HepG2 (cell line): ENCODE measurements around the gene KLHL18. TPM values are rescaled to one million over a fixed set of nuclear protein-coding genes. Genes with fewer than 3 reads are reported as not detected.
A peak's percentile ranks its signal among the peaks of the same experiment; 100 is the strongest.

Experiments
- ARHGAP35 ChIP-seq: sonication (generic); formaldehyde crosslinking; IDR thresholded peaks from 2 replicates; pipeline ENCODE4 v1.9.0; 2022; ENCODE audit warnings: mild to moderate bottlenecking, inconsistent platforms, moderate library complexity, missing genetic modification reagents, borderline replicate concordance
- DPF2 ChIP-seq: sonication (generic); formaldehyde crosslinking; IDR thresholded peaks from 2 replicates; pipeline ENCODE4 v1.4.0; 2020; ENCODE audit warnings: mild to moderate bottlenecking, low read depth, missing genetic modification reagents, borderline replicate concordance
- HMG20B ChIP-seq: conservative IDR thresholded peaks from 2 replicates; pipeline ENCODE4 v1.6.1; 2016; ENCODE audit warnings: missing genetic modification reagents, missing compliant biosample characterization
- MLLT10 ChIP-seq: sonication (generic); formaldehyde crosslinking; IDR thresholded peaks from 2 replicates; pipeline ENCODE4 v1.4.0; 2020; ENCODE audit warnings: missing genetic modification reagents
- NCOA5 ChIP-seq: sonication (generic); formaldehyde crosslinking; IDR thresholded peaks from 2 replicates; pipeline ENCODE4 v1.4.0; 2020; ENCODE audit warnings: missing genetic modification reagents
- RXRB ChIP-seq: IDR thresholded peaks from 2 replicates; pipeline ENCODE4 v1.6.1; 2016; ENCODE audit warnings: borderline replicate concordance, missing genetic modification reagents, missing compliant biosample characterization
- STAG1 ChIP-seq: sonication (generic); formaldehyde crosslinking; IDR thresholded peaks from 2 replicates; pipeline ENCODE4 v1.4.0; 2020; ENCODE audit warnings: missing genetic modification reagents
- ZBTB20 ChIP-seq: sonication (generic); formaldehyde crosslinking; IDR thresholded peaks from 2 replicates; pipeline ENCODE4 v1.8.1; 2023; ENCODE audit warnings: missing genetic modification reagents, low read depth, mild to moderate bottlenecking, borderline replicate concordance
- ZNF138 ChIP-seq: sonication (generic); formaldehyde crosslinking; IDR thresholded peaks from 2 replicates; pipeline ENCODE4 v1.5.0; 2020; ENCODE audit warnings: mild to moderate bottlenecking, low read depth, missing genetic modification reagents
- ZNF350 ChIP-seq: sonication (generic); formaldehyde crosslinking; IDR thresholded peaks from 2 replicates; pipeline ENCODE4 v1.4.0; 2020; ENCODE audit warnings: mild to moderate bottlenecking, low read depth, missing genetic modification reagents, borderline replicate concordance
- ZNF547 ChIP-seq: sonication (generic); formaldehyde crosslinking; IDR thresholded peaks from 2 replicates; pipeline ENCODE4 v1.5.1; 2020; ENCODE audit warnings: mild to moderate bottlenecking, missing genetic modification reagents
- ZNF550 ChIP-seq: sonication (generic); formaldehyde crosslinking; IDR thresholded peaks from 2 replicates; pipeline ENCODE4 v1.4.0; 2020; ENCODE audit warnings: mild to moderate bottlenecking, missing genetic modification reagents, borderline replicate concordance
- ZNF737 ChIP-seq: sonication (generic); formaldehyde crosslinking; IDR thresholded peaks from 2 replicates; pipeline ENCODE4 v1.5.0; 2020; ENCODE audit warnings: missing genetic modification reagents, mild to moderate bottlenecking, borderline replicate concordance
- ZNF816 ChIP-seq: sonication (generic); formaldehyde crosslinking; IDR thresholded peaks from 2 replicates; pipeline ENCODE4 v1.8.0; 2022; ENCODE audit warnings: missing genetic modification reagents, mild to moderate bottlenecking, borderline replicate concordance
- polyA plus RNA-seq, 8 experiments: library from polyadenylated mRNA; depleted of rRNA in 3 of 8; stranded (reverse) in 7 of 8; unstranded in 1 of 8; fragments of >200 nt; fragmentation: Illumina TruSeq in 4 of 8; extraction: Trizol in 4 of 8; gene quantifications; 2 replicates each; pipeline versions ENCODE4 v1.2.1 to v1.2.3, GENCODE V29; 2011 to 2016; ENCODE audit warnings: low read depth in 4 of 8, missing spikeins in 1 of 8, mixed read lengths in 1 of 8; ENCODE audit not compliant: insufficient read depth in 1 of 8
- total RNA-seq, 5 experiments: library from RNA; depleted of rRNA; stranded (reverse); fragments of >200 nt; fragmentation: Illumina TruSeq; extraction: Trizol; gene quantifications; 2 replicates each; pipeline ENCODE4 v1.2.3, GENCODE V29; 2016; ENCODE audit warnings: low read depth in 1 of 5
- TF ChIP-seq, protein P1 (sequence below), 2 experiments: sonication (generic) in 1 of 2; formaldehyde crosslinking in 1 of 2; IDR thresholded peaks; 2 replicates each; pipeline versions ENCODE4 v1.5.1 to v1.6.1; 2011 to 2020; ENCODE audit warnings: borderline replicate concordance in 1 of 2, low read depth in 1 of 2, low read length in 1 of 2, mild to moderate bottlenecking in 1 of 2, missing genetic modification reagents in 1 of 2, moderate library complexity in 1 of 2
- TF ChIP-seq, protein P2 (sequence below): sonication (generic); formaldehyde crosslinking; IDR thresholded peaks from 2 replicates; pipeline ENCODE4 v1.4.0; 2020; ENCODE audit warnings: missing genetic modification reagents, mild to moderate bottlenecking, borderline replicate concordance
- TF ChIP-seq, protein P3 (sequence below): sonication (generic); formaldehyde crosslinking; IDR thresholded peaks from 2 replicates; pipeline ENCODE4 v1.8.1; 2023; ENCODE audit warnings: mild to moderate bottlenecking, missing genetic modification reagents
- TF ChIP-seq, protein P4 (sequence below): sonication (generic); formaldehyde crosslinking; IDR thresholded peaks from 2 replicates; pipeline ENCODE4 v1.8.0; 2022; ENCODE audit warnings: mild to moderate bottlenecking, missing genetic modification reagents, moderate library complexity
- TF ChIP-seq, protein P5 (sequence below): sonication (generic); formaldehyde crosslinking; IDR thresholded peaks from 2 replicates; pipeline ENCODE4 v1.4.0; 2020; ENCODE audit warnings: missing genetic modification reagents

The KLHL18 gene
- total and polyA plus RNA-seq, 2 of the 13 experiments (the other 11 are each of a cell fraction or from before 2014, with no cell fraction given): 17.5 to 18.8 TPM

DNA sequence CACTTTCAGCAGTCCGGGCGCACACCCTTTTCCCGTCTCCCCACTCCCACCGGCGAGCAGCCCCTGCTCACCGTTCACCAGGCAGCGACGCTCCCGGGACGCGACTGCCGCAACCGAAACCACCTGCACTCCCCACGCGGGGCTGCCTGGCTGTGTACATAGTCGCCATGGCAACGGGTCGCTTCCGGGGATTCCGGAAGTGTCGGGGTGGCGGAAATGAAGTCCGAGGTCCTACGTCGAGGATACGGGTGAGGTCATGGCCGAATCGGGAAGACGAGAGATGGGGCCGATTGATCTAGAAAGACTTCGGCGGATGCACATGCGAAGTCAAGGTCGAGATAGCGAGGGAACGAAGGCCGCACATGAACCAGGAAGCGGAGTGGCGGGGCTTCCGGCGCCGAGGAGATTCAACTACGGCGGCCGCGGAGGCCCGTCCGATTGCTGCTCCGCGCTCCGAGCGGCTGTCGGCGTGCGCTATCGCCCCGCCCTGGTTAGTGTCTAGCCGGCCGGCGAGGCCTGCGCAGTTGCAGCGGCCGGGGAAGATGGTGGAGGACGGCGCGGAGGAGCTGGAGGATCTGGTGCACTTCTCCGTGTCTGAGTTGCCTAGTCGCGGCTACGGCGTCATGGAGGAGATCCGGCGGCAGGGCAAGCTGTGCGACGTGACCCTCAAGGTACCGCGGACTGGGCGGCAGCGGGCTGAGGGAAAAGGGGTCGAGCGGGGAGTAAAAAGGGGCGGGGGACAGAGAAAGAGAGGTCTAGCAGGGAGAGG lies at the start of gene KLHL18, which contains the start of gene KIF9 (continued):
- TF ChIP-seq, protein P1, sequence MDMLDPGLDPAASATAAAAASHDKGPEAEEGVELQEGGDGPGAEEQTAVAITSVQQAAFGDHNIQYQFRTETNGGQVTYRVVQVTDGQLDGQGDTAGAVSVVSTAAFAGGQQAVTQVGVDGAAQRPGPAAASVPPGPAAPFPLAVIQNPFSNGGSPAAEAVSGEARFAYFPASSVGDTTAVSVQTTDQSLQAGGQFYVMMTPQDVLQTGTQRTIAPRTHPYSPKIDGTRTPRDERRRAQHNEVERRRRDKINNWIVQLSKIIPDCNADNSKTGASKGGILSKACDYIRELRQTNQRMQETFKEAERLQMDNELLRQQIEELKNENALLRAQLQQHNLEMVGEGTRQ (IDR thresholded peaks at IDR 0.05; ENCODE audit: low read depth, low read length): no peak
- TF ChIP-seq, protein P1 (CRISPR knock-in tag; IDR thresholded peaks at IDR 0.05; ENCODE audit: borderline replicate concordance): no peak
- TF ChIP-seq, protein P2, sequence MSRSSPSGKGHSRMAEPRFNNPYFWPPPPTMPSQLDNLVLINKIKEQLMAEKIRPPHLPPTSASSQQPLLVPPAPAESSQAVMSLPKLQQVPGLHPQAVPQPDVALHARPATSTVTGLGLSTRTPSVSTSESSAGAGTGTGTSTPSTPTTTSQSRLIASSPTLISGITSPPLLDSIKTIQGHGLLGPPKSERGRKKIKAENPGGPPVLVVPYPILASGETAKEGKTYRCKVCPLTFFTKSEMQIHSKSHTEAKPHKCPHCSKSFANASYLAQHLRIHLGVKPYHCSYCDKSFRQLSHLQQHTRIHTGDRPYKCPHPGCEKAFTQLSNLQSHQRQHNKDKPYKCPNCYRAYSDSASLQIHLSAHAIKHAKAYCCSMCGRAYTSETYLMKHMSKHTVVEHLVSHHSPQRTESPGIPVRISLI (CRISPR knock-in tag): peak; percentile 28; the same call in 1 of the 2 replicates
- TF ChIP-seq ZNF550: no peak
- TF ChIP-seq, protein P3, sequence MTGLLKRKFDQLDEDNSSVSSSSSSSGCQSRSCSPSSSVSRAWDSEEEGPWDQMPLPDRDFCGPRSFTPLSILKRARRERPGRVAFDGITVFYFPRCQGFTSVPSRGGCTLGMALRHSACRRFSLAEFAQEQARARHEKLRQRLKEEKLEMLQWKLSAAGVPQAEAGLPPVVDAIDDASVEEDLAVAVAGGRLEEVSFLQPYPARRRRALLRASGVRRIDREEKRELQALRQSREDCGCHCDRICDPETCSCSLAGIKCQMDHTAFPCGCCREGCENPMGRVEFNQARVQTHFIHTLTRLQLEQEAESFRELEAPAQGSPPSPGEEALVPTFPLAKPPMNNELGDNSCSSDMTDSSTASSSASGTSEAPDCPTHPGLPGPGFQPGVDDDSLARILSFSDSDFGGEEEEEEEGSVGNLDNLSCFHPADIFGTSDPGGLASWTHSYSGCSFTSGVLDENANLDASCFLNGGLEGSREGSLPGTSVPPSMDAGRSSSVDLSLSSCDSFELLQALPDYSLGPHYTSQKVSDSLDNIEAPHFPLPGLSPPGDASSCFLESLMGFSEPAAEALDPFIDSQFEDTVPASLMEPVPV (CRISPR knock-in tag): peak; percentile 75
- TF ChIP-seq ZNF547 (CRISPR knock-in tag): peak; percentile 83
- peak; percentile 68 for TF ChIP-seq ZNF138 (CRISPR knock-in tag)
- peak; percentile 77; the same call in 1 of the 2 replicates for TF ChIP-seq ZBTB20 (CRISPR knock-in tag)
- TF ChIP-seq, protein P4, sequence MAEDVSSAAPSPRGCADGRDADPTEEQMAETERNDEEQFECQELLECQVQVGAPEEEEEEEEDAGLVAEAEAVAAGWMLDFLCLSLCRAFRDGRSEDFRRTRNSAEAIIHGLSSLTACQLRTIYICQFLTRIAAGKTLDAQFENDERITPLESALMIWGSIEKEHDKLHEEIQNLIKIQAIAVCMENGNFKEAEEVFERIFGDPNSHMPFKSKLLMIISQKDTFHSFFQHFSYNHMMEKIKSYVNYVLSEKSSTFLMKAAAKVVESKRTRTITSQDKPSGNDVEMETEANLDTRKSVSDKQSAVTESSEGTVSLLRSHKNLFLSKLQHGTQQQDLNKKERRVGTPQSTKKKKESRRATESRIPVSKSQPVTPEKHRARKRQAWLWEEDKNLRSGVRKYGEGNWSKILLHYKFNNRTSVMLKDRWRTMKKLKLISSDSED (CRISPR knock-in tag): no peak
- 0 out of 2 replicates have a peak, but pooled peaks have one; percentile 89 for TF ChIP-seq ARHGAP35 (CRISPR knock-in tag)
- TF ChIP-seq ZNF737 (CRISPR knock-in tag): 0 out of 2 replicates have a peak, but pooled peaks have one; percentile 62
- TF ChIP-seq HMG20B: no peak
- TF ChIP-seq ZNF350 (CRISPR knock-in tag): peak; percentile 93
- peak; percentile 86 for TF ChIP-seq RXRB (CRISPR knock-in tag)
- TF ChIP-seq, protein P5, sequence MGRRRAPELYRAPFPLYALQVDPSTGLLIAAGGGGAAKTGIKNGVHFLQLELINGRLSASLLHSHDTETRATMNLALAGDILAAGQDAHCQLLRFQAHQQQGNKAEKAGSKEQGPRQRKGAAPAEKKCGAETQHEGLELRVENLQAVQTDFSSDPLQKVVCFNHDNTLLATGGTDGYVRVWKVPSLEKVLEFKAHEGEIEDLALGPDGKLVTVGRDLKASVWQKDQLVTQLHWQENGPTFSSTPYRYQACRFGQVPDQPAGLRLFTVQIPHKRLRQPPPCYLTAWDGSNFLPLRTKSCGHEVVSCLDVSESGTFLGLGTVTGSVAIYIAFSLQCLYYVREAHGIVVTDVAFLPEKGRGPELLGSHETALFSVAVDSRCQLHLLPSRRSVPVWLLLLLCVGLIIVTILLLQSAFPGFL (CRISPR knock-in tag): no peak
- no peak for TF ChIP-seq NCOA5
- no peak; the same call in 1 of the 2 replicates for TF ChIP-seq STAG1 (CRISPR knock-in tag)
- no peak for TF ChIP-seq DPF2
- no peak for TF ChIP-seq ZNF816
- no peak for TF ChIP-seq MLLT10
